ENCODE results near the gene WDR5. TPM values are rescaled to one million over a fixed set of nuclear protein-coding genes. Genes with fewer than 3 reads are reported as not detected.

WDR5 gene
- polyA plus RNA-seq, 1 of the 3 experiments (the other 2 are of a cell fraction), result 36.6 TPM

DNA sequence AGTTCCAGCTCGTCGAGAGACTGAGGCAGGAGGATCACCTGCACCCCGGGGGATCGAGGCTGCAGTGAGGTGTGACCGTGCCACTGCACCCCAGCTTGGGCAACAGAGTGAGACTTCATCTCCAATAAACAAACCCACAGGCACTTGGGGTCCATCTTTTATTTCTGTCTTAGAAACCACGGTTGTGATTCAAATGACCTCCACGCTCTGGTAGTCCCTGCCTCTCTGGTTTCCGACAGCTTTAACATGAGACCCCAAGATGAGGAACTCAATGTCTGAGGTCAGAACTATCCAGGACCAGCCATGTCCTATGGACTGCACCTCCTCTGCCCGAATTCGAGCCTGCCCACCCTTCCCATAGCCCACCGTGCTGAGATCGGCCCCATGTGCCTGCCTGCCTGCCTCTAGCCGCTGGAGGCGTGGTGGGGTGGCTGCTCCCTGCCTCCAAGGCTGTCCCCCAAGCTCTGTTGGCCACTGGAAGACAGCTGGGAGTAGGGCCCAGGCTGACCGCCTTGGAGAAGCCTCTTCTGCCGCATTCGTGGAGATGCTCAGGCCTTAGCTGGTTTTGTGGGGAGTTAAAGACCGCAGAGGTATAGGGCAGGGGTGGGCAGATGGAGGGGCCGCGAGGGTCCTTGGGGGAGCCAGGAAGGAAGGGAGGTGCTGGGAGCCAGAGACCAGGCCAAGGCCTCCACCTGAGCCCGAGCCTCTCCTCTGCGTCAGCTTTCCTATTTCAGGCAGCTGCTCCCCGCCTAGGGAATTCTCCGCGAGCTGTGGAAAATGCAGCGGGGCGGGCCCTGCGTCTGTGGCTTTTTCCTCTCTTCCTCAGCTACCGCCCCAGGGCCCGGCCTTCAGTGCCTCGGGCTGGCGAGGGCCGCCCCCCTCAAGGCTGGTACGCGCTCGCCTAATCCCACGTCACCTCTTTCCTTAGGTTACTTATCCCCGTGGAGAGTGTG lies 6.9 kb upstream of the WDR5 start:
- no peak overlapping the region for H3K9ac ChIP-seq
- no peak for DNase-seq
- 84% methylated on average over 22 of the region's 38 CpGs for WGBS (ENCODE audit: low lambda C conversion rate)

More for the DNA sequence above, 6.9 kb upstream of the WDR5 start:
- Histone ChIP-seq H3F3A (replicated peaks; ENCODE audit: insufficient read depth) (no peaks in the 10 kb centered on the region), H3K27me3 (ENCODE audit: insufficient read depth) (no peaks in the 10 kb centered on the region), H3K79me2 (ENCODE audit: insufficient read depth) (no peaks in the 10 kb centered on the region), H4K20me1 (ENCODE audit: insufficient read depth) (no peaks in the 10 kb centered on the region), H3K4me2 (no peak overlapping the region), H3K4me3 (ENCODE audit: low read depth in 2 of 2, low read length in 1 of 2) (no peak overlapping the region), H3K27ac (ENCODE audit: low read depth in 2 of 2, low read length in 1 of 2) (no peak overlapping the region), H3K9me2 (no peaks in the 10 kb centered on the region), H3K36me3 (replicated peaks in 1 of 2; ENCODE audit: control insufficient read depth in 1 of 2, insufficient read depth in 2 of 2, low read length in 1 of 2) (no peaks in the 10 kb centered on the region), H2AFZ (ENCODE audit: low read depth) (no peak overlapping the region), H3K9me3 (no peaks in the 10 kb centered on the region), H3K4me1 (ENCODE audit: control insufficient read depth in 1 of 2, insufficient read depth in 2 of 2, low read depth in 1 of 2, low read length in 1 of 2) (no peaks in the 10 kb centered on the region)
- TF ChIP-seq JUND (IDR thresholded peaks at IDR 0.05) (no peak), TCF12 (IDR thresholded peaks at IDR 0.05) (no peak), YY1 (IDR thresholded peaks at IDR 0.05; ENCODE audit: low read depth) (no peak), RXRA (IDR thresholded peaks at IDR 0.05; ENCODE audit: borderline replicate concordance, low read depth) (no peak), ELF1 (IDR thresholded peaks at IDR 0.05) (no peak), MXI1 (IDR thresholded peaks at IDR 0.05; ENCODE audit: low read depth, low read length) (no peak), EP300 (IDR thresholded peaks at IDR 0.05; ENCODE audit: borderline replicate concordance in 1 of 2, low read depth in 1 of 2, low read length in 1 of 2) (no peak), TEAD4 (IDR thresholded peaks at IDR 0.05; ENCODE audit: borderline replicate concordance, insufficient read depth) (no peak), TAF1 (IDR thresholded peaks at IDR 0.05; ENCODE audit: borderline replicate concordance, low read depth, low read length) (no peak)
- TF ChIP-seq, protein P1, sequence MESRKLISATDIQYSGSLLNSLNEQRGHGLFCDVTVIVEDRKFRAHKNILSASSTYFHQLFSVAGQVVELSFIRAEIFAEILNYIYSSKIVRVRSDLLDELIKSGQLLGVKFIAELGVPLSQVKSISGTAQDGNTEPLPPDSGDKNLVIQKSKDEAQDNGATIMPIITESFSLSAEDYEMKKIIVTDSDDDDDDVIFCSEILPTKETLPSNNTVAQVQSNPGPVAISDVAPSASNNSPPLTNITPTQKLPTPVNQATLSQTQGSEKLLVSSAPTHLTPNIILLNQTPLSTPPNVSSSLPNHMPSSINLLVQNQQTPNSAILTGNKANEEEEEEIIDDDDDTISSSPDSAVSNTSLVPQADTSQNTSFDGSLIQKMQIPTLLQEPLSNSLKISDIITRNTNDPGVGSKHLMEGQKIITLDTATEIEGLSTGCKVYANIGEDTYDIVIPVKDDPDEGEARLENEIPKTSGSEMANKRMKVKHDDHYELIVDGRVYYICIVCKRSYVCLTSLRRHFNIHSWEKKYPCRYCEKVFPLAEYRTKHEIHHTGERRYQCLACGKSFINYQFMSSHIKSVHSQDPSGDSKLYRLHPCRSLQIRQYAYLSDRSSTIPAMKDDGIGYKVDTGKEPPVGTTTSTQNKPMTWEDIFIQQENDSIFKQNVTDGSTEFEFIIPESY (IDR thresholded peaks at IDR 0.05; ENCODE audit: borderline replicate concordance, low read depth), result no peak
- TF ChIP-seq, protein P2, sequence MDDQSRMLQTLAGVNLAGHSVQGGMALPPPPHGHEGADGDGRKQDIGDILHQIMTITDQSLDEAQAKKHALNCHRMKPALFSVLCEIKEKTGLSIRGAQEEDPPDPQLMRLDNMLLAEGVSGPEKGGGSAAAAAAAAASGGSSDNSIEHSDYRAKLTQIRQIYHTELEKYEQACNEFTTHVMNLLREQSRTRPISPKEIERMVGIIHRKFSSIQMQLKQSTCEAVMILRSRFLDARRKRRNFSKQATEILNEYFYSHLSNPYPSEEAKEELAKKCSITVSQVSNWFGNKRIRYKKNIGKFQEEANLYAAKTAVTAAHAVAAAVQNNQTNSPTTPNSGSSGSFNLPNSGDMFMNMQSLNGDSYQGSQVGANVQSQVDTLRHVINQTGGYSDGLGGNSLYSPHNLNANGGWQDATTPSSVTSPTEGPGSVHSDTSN (IDR thresholded peaks at IDR 0.05), result no peak
- TF ChIP-seq, protein P3, sequence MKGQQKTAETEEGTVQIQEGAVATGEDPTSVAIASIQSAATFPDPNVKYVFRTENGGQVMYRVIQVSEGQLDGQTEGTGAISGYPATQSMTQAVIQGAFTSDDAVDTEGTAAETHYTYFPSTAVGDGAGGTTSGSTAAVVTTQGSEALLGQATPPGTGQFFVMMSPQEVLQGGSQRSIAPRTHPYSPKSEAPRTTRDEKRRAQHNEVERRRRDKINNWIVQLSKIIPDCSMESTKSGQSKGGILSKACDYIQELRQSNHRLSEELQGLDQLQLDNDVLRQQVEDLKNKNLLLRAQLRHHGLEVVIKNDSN (IDR thresholded peaks at IDR 0.05; ENCODE audit: borderline replicate concordance, low read depth), result no peak
- ChIA-PET CTCF (interaction anchor here (1.1 kb wide), 1 partner anchor 17 kb away, joined by 3 read pairs; no protein-coding TSS in a partner anchor), POLR2A (no interaction called here)
